ENCODE results near the gene VSIG10.
"Not testable (repeated sequence)": the region's sequence is repeated elsewhere in the genome, so short reads cannot be mapped to it uniquely, and the experiment has no call there.

Gene VSIG10

GRCh38 chr12:118098911-118099671 lies 4.7 kb downstream of the VSIG10 start:
- Mint-ChIP-seq H3K4me1 (peaks cover 5% of the 10 kb centered on the region), H3K4me3 (no peak overlapping the region), H3K9me3 (no peaks in the 10 kb centered on the region), H3K36me3 (no peaks in the 10 kb centered on the region), H3K27me3 (peaks cover 45% of the 10 kb centered on the region), H3K27ac (no peak overlapping the region)
- no peak for DNase-seq
- CTCF ChIA-PET: interaction anchor here (0.6 kb wide), 1 partner anchor 1233 kb away, joined by 3 read pairs; no protein-coding TSS in a partner anchor

GRCh38 chr12:118098401-118098800 lies 5.4 kb downstream of the VSIG10 start:
- Mint-ChIP-seq H3K4me3 (no peak overlapping the region), H3K27me3 (peaks cover 42% of the 10 kb centered on the region), H3K9me3 (no peaks in the 10 kb centered on the region), H3K36me3 (no peaks in the 10 kb centered on the region), H3K27ac (no peak overlapping the region), H3K4me1 (peaks cover 5% of the 10 kb centered on the region)
- DNase-seq: no peak
- CTCF ChIA-PET: no interaction called here

GRCh38 chr12:118094039-118094438 lies 9.8 kb downstream of the VSIG10 start:
- Mint-ChIP-seq H3K27me3 (peaks cover 5% of the 10 kb centered on the region), H3K27ac (no peak overlapping the region), H3K4me1 (no peaks in the 10 kb centered on the region), H3K9me3 (no peaks in the 10 kb centered on the region), H3K4me3 (no peak overlapping the region), H3K36me3 (no peaks in the 10 kb centered on the region)
- CTCF ChIA-PET: interaction anchor here (0.9 kb wide), 1 partner anchor 29 kb away, joined by 3 read pairs; no protein-coding TSS in a partner anchor
- no peak for DNase-seq

- H3K4me1 Mint-ChIP-seq: no peaks in the 10 kb centered on the region
- CTCF ChIA-PET: no interaction called here
- DNase-seq: no peak
- H3K27ac Mint-ChIP-seq: no peak overlapping the region
- H3K36me3 Mint-ChIP-seq: no peaks in the 10 kb centered on the region
- H3K9me3 Mint-ChIP-seq: no peaks in the 10 kb centered on the region
- H3K4me3 Mint-ChIP-seq: no peak overlapping the region
- peaks cover 4% of the 10 kb centered on the region for H3K27me3 Mint-ChIP-seq
These were observed 14.0 kb downstream of the VSIG10 start for GRCh38 chr12:118089782-118090181.

- Mint-ChIP-seq H3K27ac (no peak overlapping the region), H3K4me3 (no peak overlapping the region), H3K27me3 (no peaks in the 10 kb centered on the region), H3K4me1 (no peaks in the 10 kb centered on the region), H3K36me3 (no peaks in the 10 kb centered on the region), H3K9me3 (no peaks in the 10 kb centered on the region)
- CTCF ChIA-PET: interaction anchor here (0.6 kb wide), 1 partner anchor 19 kb away, joined by 3 read pairs; no protein-coding TSS in a partner anchor
- no peak for DNase-seq
These were observed 21.6 kb downstream of the VSIG10 start for GRCh38 chr12:118082161-118082560.

- H3K9me3 Mint-ChIP-seq, H3K27me3 Mint-ChIP-seq, H3K27ac Mint-ChIP-seq, H3K4me3 Mint-ChIP-seq, CTCF ChIA-PET, H3K4me1 Mint-ChIP-seq, DNase-seq, H3K36me3 Mint-ChIP-seq: not testable (repeated sequence)
These were observed 22.3 kb downstream of the VSIG10 start for GRCh38 chr12:118081521-118081920.

GRCh38 chr12:118073768-118074167 lies 30.0 kb downstream of the VSIG10 start:
- no peaks in the 10 kb centered on the region for H3K27me3 Mint-ChIP-seq
- CTCF ChIA-PET: interaction anchor here (0.6 kb wide), 1 partner anchor 197 kb away, joined by 4 read pairs; no protein-coding TSS in a partner anchor
- no peak overlapping the region for H3K27ac Mint-ChIP-seq
- DNase-seq: no peak
- no peaks in the 10 kb centered on the region for H3K4me1 Mint-ChIP-seq
- H3K36me3 Mint-ChIP-seq: no peaks in the 10 kb centered on the region
- no peaks in the 10 kb centered on the region for H3K9me3 Mint-ChIP-seq
- H3K4me3 Mint-ChIP-seq: no peak overlapping the region

GRCh38 chr12:118070650-118071049 lies 33.2 kb downstream of the VSIG10 start:
- Mint-ChIP-seq H3K27me3 (peaks cover 25% of the 10 kb centered on the region), H3K9me3 (no peaks in the 10 kb centered on the region), H3K4me1 (peaks cover 27% of the 10 kb centered on the region), H3K4me3 (no peak overlapping the region), H3K27ac (no peak overlapping the region), H3K36me3 (peaks cover 1% of the 10 kb centered on the region)
- DNase-seq: no peak
- CTCF ChIA-PET: no interaction called here

- H3K9me3 Mint-ChIP-seq: no peaks in the 10 kb centered on the region
- H3K36me3 Mint-ChIP-seq: peaks cover 3% of the 10 kb centered on the region
- peaks cover 49% of the 10 kb centered on the region for H3K4me1 Mint-ChIP-seq
- CTCF ChIA-PET: interaction anchor here (0.6 kb wide), 1 partner anchor 10 kb away, joined by 3 read pairs; no protein-coding TSS in a partner anchor
- DNase-seq: no peak
- H3K27ac Mint-ChIP-seq: no peak overlapping the region
- H3K27me3 Mint-ChIP-seq: peaks cover 25% of the 10 kb centered on the region
- H3K4me3 Mint-ChIP-seq: no peak overlapping the region
These were observed 35.4 kb downstream of the VSIG10 start for GRCh38 chr12:118068445-118068844.

GRCh38 chr12:118065380-118065779 lies 38.4 kb downstream of the VSIG10 start:
- Mint-ChIP-seq H3K27ac (peak overlapping the region; percentile 85), H3K4me3 (peak overlapping the region; percentile 96), H3K36me3 (peaks cover 3% of the 10 kb centered on the region), H3K9me3 (no peaks in the 10 kb centered on the region), H3K27me3 (peaks cover 25% of the 10 kb centered on the region), H3K4me1 (peaks cover 61% of the 10 kb centered on the region)
- no peak for DNase-seq
- CTCF ChIA-PET: interaction anchor here (1.1 to 3.6 kb wide), 4 partner anchors 9 to 311 kb away, joined by 3 to 10 read pairs (median 8); partner anchors contain the start of gene SUDS3

- CTCF ChIA-PET: interaction anchor here (1.1 to 3.6 kb wide), 5 partner anchors 8 to 312 kb away, joined by 3 to 10 read pairs (median 9); partner anchors contain the start of gene SUDS3
- Mint-ChIP-seq H3K27me3 (peaks cover 25% of the 10 kb centered on the region), H3K4me1 (peaks cover 69% of the 10 kb centered on the region), H3K27ac (peak overlapping the region; percentile 85), H3K9me3 (no peaks in the 10 kb centered on the region), H3K4me3 (peak overlapping the region; percentile 96), H3K36me3 (peaks cover 3% of the 10 kb centered on the region)
- DNase-seq: peak; percentile 40
These were observed 39.2 kb downstream of the VSIG10 start for GRCh38 chr12:118064608-118065007.

GRCh38 chr12:118063576-118064391 lies 40.0 kb downstream of the VSIG10 start:
- peak overlapping the region; percentile 85 for H3K27ac Mint-ChIP-seq
- H3K27me3 Mint-ChIP-seq: peaks cover 25% of the 10 kb centered on the region
- peak overlapping the region; percentile 96 for H3K4me3 Mint-ChIP-seq
- no peak for DNase-seq
- no peaks in the 10 kb centered on the region for H3K9me3 Mint-ChIP-seq
- peaks cover 4% of the 10 kb centered on the region for H3K36me3 Mint-ChIP-seq
- H3K4me1 Mint-ChIP-seq: peaks cover 75% of the 10 kb centered on the region
- CTCF ChIA-PET: interaction anchor here (0.7 to 3.6 kb wide), 8 partner anchors 8 to 312 kb away, joined by 3 to 10 read pairs (median 6); partner anchors contain the start of gene SUDS3

- Mint-ChIP-seq H3K4me1 (peaks cover 64% of the 10 kb centered on the region), H3K27ac (peak overlapping the region; percentile 92), H3K9me3 (no peaks in the 10 kb centered on the region), H3K27me3 (peaks cover 14% of the 10 kb centered on the region), H3K4me3 (peak overlapping the region; percentile 96), H3K36me3 (peaks cover 6% of the 10 kb centered on the region)
- DNase-seq: peak; percentile 37
- CTCF ChIA-PET: interaction anchor here (0.8 kb wide), 1 partner anchor 314 kb away, joined by 4 read pairs; the partner anchor contains the start of gene SUDS3
These were observed 41.7 kb downstream of the VSIG10 start for GRCh38 chr12:118061873-118062843.
